ENCODE measurements around the gene KIAA1328.

DNA sequence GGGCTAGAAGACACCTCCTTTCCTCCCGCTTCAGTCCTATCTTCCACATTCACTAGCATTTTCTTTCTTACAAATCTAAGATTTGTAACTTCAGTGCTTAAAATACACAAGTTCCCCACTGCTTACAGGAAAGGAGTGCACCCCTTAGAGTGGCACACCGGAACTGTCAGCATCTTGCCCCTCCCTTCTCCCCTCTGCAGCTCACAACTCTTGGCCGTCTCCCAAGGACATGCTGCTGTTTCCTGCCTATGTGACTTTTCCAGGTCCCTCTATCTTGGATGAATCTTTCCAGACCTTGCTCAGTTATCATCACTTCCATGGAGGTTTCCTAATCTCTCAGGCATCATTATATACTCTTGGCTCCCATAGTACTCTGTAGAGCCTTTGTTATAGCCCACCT, 401.8 kb downstream of the KIAA1328 start:
- TF ChIP-seq CTCF (IDR thresholded peaks at IDR 0.05) (no peak), EZH2 (IDR thresholded peaks at IDR 0.05) (no peak), EZH2phosphoT487 (IDR thresholded peaks at IDR 0.05) (no peak)

Measured in neural progenitor cell (in vitro differentiated cells).